Ascending aorta (tissue), 2 donors: Measurements from ENCODE around the gene TIPARP. TPM values are rescaled to one million over a fixed set of nuclear protein-coding genes. Genes with fewer than 3 reads are reported as not detected.

Experiments used
- DNase-seq, 2 donors: peaks; one replicate each; pipeline ENCODE4 v3.0.0-alpha.2; 2019; ENCODE audit warnings: low spot score in 2 of 2
- H3K27ac ChIP-seq, 2 donors: fragments of 200-600 bp; sonication (generic); one replicate each; pipeline ENCODE4 v1.5.1; 2016 to 2017; ENCODE audit warnings: mild to moderate bottlenecking in 1 of 2
- H3K27me3 ChIP-seq: fragments of 200-600 bp; sonication (generic); one replicate; pipeline ENCODE4 v1.5.1; 2017
- H3K36me3 ChIP-seq, 2 donors: fragments of 200-600 bp; sonication (generic); one replicate each; pipeline ENCODE4 v1.5.1; 2016
- H3K4me1 ChIP-seq, 2 donors: fragments of 200-600 bp; sonication (generic); one replicate each; pipeline ENCODE4 v1.5.1; 2016 to 2017; ENCODE audit warnings: mild to moderate bottlenecking in 1 of 2
- H3K4me3 ChIP-seq, 2 donors: fragments of 200-600 bp; sonication (generic); one replicate each; pipeline ENCODE4 v1.5.1; 2016 to 2017; ENCODE audit warnings: mild to moderate bottlenecking in 1 of 2
- H3K9me3 ChIP-seq, 2 donors: fragments of 200-600 bp; sonication (generic); one replicate each; pipeline ENCODE4 v1.5.1; 2016
- intact Hi-C: fragments of 100-400 bp; cut with DNase I; formaldehyde crosslinking; loops from one replicate; pipeline ENCODE4 v1.15.1; 2023
- total RNA-seq: library from RNA; depleted of rRNA; stranded (reverse); fragments of >200 nt; gene quantifications from one replicate; pipeline ENCODE4 v1.1.0, GENCODE V29; 2016
- TF ChIP-seq, protein P1 (sequence below), 3 experiments: fragments of 200-600 bp in 2 of 3; fragments of 450-650 bp in 1 of 3; sonication (generic) in 2 of 3; IDR thresholded peaks; one replicate each; pipeline ENCODE4 v1.5.1; 2016 to 2019; ENCODE audit warnings: antibody characterized with exemption in 3 of 3, mild to moderate bottlenecking in 1 of 3, moderate library complexity in 1 of 3

Gene TIPARP
- total RNA-seq, 1 donor from 2014 or later: 7.2 TPM

- Histone ChIP-seq H3K4me1 (peaks cover 12 to 19% of the 10 kb centered on the region in 2 donors), H3K4me3 (no peak overlapping the region), H3K27ac (no peak overlapping the region), H3K27me3 (no peaks in the 10 kb centered on the region), H3K36me3 (no peaks in the 10 kb centered on the region), H3K9me3 (no peaks in the 10 kb centered on the region)
- TF ChIP-seq, protein P1, sequence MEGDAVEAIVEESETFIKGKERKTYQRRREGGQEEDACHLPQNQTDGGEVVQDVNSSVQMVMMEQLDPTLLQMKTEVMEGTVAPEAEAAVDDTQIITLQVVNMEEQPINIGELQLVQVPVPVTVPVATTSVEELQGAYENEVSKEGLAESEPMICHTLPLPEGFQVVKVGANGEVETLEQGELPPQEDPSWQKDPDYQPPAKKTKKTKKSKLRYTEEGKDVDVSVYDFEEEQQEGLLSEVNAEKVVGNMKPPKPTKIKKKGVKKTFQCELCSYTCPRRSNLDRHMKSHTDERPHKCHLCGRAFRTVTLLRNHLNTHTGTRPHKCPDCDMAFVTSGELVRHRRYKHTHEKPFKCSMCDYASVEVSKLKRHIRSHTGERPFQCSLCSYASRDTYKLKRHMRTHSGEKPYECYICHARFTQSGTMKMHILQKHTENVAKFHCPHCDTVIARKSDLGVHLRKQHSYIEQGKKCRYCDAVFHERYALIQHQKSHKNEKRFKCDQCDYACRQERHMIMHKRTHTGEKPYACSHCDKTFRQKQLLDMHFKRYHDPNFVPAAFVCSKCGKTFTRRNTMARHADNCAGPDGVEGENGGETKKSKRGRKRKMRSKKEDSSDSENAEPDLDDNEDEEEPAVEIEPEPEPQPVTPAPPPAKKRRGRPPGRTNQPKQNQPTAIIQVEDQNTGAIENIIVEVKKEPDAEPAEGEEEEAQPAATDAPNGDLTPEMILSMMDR (IDR thresholded peaks at IDR 0.05): no peak
- no peak for DNase-seq
- intact Hi-C loops: no loop called here
These were observed 14.5 kb downstream of the TIPARP start for GRCh38 chr3:156688632-156689452.

GRCh38 chr3:156689608-156690007 is 15.2 kb downstream of the TIPARP start:
- Histone ChIP-seq H3K27ac (no peak overlapping the region), H3K4me1 (peaks cover 12 to 19% of the 10 kb centered on the region in 2 donors), H3K36me3 (peaks cover 0 to 5% of the 10 kb centered on the region in 2 donors)

GRCh38 chr3:156691920-156692319 is 17.5 kb downstream of the TIPARP start:
- Histone ChIP-seq H3K36me3 (peaks cover 14 to 25% of the 10 kb centered on the region in 2 donors), H3K27ac (no peak overlapping the region), H3K4me3 (peak overlapping the region in 1 of 2 donors; percentile 16), H3K9me3 (no peaks in the 10 kb centered on the region), H3K27me3 (no peaks in the 10 kb centered on the region), H3K4me1 (peaks cover 0 to 15% of the 10 kb centered on the region in 2 donors)
- intact Hi-C loops: no loop called here
- TF ChIP-seq, protein P1 (IDR thresholded peaks at IDR 0.05): no peak
- DNase-seq: no peak

More at GRCh38 chr3:156689608-156690007, 15.2 kb downstream of the TIPARP start:
- DNase-seq: no peak
- TF ChIP-seq, protein P1 (IDR thresholded peaks at IDR 0.05): no peak
- no peaks in the 10 kb centered on the region for H3K9me3 ChIP-seq
- no peak overlapping the region for H3K4me3 ChIP-seq
- H3K27me3 ChIP-seq: no peaks in the 10 kb centered on the region
- intact Hi-C loops: no loop called here

DNA sequence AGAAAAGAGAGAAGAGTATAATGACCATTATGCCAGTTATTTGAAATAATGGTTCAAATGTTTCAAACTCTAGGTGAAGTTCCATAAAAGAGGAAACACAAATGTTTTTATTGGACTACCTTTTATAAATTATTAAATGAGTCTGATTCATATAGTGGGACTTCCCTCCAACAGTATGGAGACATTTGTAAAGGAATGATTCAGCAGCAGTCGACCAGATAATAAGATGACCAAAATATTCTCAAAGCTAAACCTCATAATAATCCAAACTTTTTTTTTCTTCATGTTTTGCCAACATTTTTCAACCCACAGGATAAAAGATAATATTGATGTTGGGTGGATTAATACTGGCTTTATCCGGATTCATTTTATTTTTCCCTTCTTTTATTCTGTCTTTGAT is 18.8 kb downstream of the TIPARP start:
- no peak overlapping the region for H3K4me3 ChIP-seq
- intact Hi-C loops: no loop called here
- peaks cover 0 to 15% of the 10 kb centered on the region in 2 donors for H3K4me1 ChIP-seq
- no peak for DNase-seq
- H3K36me3 ChIP-seq: peaks cover 17 to 38% of the 10 kb centered on the region in 2 donors
- H3K27ac ChIP-seq: no peak overlapping the region
- TF ChIP-seq, protein P1 (IDR thresholded peaks at IDR 0.05): no peak
- H3K9me3 ChIP-seq: no peaks in the 10 kb centered on the region
- H3K27me3 ChIP-seq: no peaks in the 10 kb centered on the region

- Histone ChIP-seq H3K9me3 (no peaks in the 10 kb centered on the region), H3K4me1 (peaks cover 0 to 15% of the 10 kb centered on the region in 2 donors), H3K27me3 (no peaks in the 10 kb centered on the region), H3K36me3 (peaks cover 17 to 45% of the 10 kb centered on the region in 2 donors), H3K27ac (no peak overlapping the region), H3K4me3 (no peak overlapping the region)
- intact Hi-C loops: no loop called here
- DNase-seq: no peak
- TF ChIP-seq, protein P1 (IDR thresholded peaks at IDR 0.05): no peak
These were observed 20.1 kb downstream of the TIPARP start for GRCh38 chr3:156694536-156694935.
